PC-3 (cell line): Measurements from ENCODE around the gene ACTR6. TPM values are rescaled to one million over a fixed set of nuclear protein-coding genes. Genes with fewer than 3 reads are reported as not detected.
"Not testable (repeated sequence)": the region's sequence is repeated elsewhere in the genome, so short reads cannot be mapped to it uniquely, and the experiment has no call there.

Experiments
- ATAC-seq: fragments of 200-7000 bp; cut with Tn5 transposase; 2 replicates; pipeline ENCODE4 v1.9.1; 2020; ENCODE audit warnings: mild to moderate bottlenecking, moderate library complexity
- BruUV-seq: library from RNA; stranded (reverse); fragments of 400-500 nt; replicated peaks from 2 replicates; lab custom pipeline; 2021; lab: Mats Ljungman, UMichigan
- CTCF ChIA-PET: fragments of 300-600 bp; sonication (Branson Sonifier 250); formaldehyde crosslinking; loops from one replicate; lab custom pipeline; 2022; ENCODE audit warnings: antibody characterized with exemption; lab: Charles Lee
- POLR2A ChIA-PET: fragments of 300-600 bp; sonication (Branson Sonifier 250); formaldehyde crosslinking; loops from one replicate; lab custom pipeline; 2022; ENCODE audit warnings: antibody characterized with exemption; ENCODE audit not compliant: unreplicated experiment; lab: Charles Lee
- DNase-seq: peaks from one replicate; pipeline ENCODE4 v3.0.0-alpha.2; 2015
- H2AFZ ChIP-seq: fragments of 300-600 bp; sonication (generic); 2 replicates; pipeline ENCODE4 v1.6.0; 2016; ENCODE audit warnings: antibody characterized with exemption, low read length
- H3F3A ChIP-seq: fragments of 300-600 bp; sonication (generic); one replicate; pipeline ENCODE4 v1.6.0; 2017; ENCODE audit warnings: antibody characterized with exemption, low read length, control low read depth, mild to moderate bottlenecking; ENCODE audit not compliant: unreplicated experiment
- H3K27ac ChIP-seq: fragments of 300-600 bp; sonication (generic); 2 replicates; pipeline ENCODE4 v1.5.1; 2016; ENCODE audit warnings: mild to moderate bottlenecking, low read length
- H3K27me3 ChIP-seq: fragments of 300-600 bp; sonication (generic); 2 replicates; pipeline ENCODE4 v1.6.1; 2016; ENCODE audit warnings: low read length, mixed read lengths
- H3K36me3 ChIP-seq: fragments of 300-600 bp; sonication (generic); 2 replicates; pipeline ENCODE4 v1.6.1; 2016; ENCODE audit warnings: low read depth, mixed run types, low read length, mixed read lengths
- H3K4me1 ChIP-seq: fragments of 300-600 bp; sonication (generic); 2 replicates; pipeline ENCODE4 v1.5.1; 2016; ENCODE audit warnings: low read length; ENCODE audit not compliant: insufficient read depth
- H3K4me2 ChIP-seq: fragments of 300-600 bp; sonication (generic); 2 replicates; pipeline ENCODE4 v1.6.0; 2016; ENCODE audit warnings: low read length
- H3K4me3 ChIP-seq: fragments of 300-600 bp; sonication (generic); 2 replicates; pipeline ENCODE4 v1.5.1; 2016; ENCODE audit warnings: mild to moderate bottlenecking, low read length, mixed read lengths
- H3K79me2 ChIP-seq: fragments of 300-600 bp; sonication (generic); 2 replicates; pipeline ENCODE4 v1.6.1; 2017; ENCODE audit warnings: low read length, mixed read lengths
- H3K9ac ChIP-seq: fragments of 300-600 bp; sonication (generic); 2 replicates; pipeline ENCODE4 v1.6.0; 2016; ENCODE audit warnings: mild to moderate bottlenecking, low read length
- H3K9me2 ChIP-seq: fragments of 300-600 bp; sonication (generic); replicated peaks from 2 replicates; pipeline ENCODE4 v1.6.1; 2016; ENCODE audit warnings: mixed run types, low read length, mixed read lengths
- H3K9me3 ChIP-seq: fragments of 300-600 bp; sonication (generic); 2 replicates; pipeline ENCODE4 v1.6.1; 2016; ENCODE audit warnings: low read length, mixed read lengths
- H4K20me1 ChIP-seq: fragments of 300-600 bp; sonication (generic); 2 replicates; pipeline ENCODE4 v1.6.1; 2016; ENCODE audit warnings: low read length, mixed read lengths
- EZH2 ChIP-seq: fragments of 300-600 bp; sonication (generic); IDR thresholded peaks from one replicate; pipeline ENCODE4 v1.6.1; 2017; ENCODE audit warnings: antibody characterized with exemption, mild to moderate bottlenecking, low read length; ENCODE audit not compliant: unreplicated experiment
- EZH2phosphoT487 ChIP-seq: fragments of 300-600 bp; sonication (generic); IDR thresholded peaks from 2 replicates; pipeline ENCODE4 v1.6.1; 2018; ENCODE audit warnings: mild to moderate bottlenecking, antibody characterized with exemption, low read length, borderline replicate concordance
- intact Hi-C: fragments of 100-400 bp; cut with micrococcal nuclease; formaldehyde crosslinking; loops from 2 replicates; pipeline ENCODE4 v1.9.0; 2023
- total RNA-seq: library from RNA; depleted of rRNA; stranded (reverse); fragments of >200 nt; gene quantifications from 2 replicates; pipeline ENCODE4 v1.2.3, GENCODE V29; 2014
- TF ChIP-seq, protein P1 (sequence below): fragments of 300-600 bp; sonication (generic); conservative IDR thresholded peaks from 2 replicates; pipeline ENCODE4 v1.5.1; 2017; ENCODE audit warnings: antibody characterized with exemption, low read depth, mild to moderate bottlenecking, low read length

ACTR6 gene
- total RNA-seq, 1 experiment from 2014 or later = 21.2 TPM

DNA sequence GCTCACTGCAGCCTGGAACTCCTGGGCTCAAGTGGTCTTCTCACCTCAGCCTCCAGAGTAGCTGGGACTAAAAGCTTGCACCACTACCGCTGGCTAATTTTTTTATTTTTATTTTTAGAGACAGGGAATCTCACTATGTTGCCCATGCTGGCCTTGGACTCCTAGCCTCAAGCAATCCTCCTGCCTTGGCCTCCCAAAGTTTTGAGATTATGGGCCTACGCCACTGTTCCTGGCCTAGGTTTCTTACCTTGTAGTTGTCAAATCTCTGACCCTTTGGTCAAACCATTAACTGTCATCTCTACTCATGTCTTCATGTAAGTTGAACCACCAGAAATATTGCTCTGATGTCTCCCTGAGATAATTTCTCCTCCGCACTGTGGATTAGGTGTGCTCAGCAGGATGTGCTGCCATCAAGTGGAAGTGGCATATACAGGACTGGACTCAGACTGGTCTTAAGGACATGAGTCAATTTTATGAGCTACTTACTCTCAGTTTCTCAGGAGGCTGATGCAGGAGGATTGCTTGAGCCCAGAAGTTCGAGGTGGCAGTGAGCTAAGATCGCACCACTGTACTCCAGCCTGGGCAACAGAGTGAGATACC, 28.5 kb downstream of the ACTR6 start:
- ATAC-seq = peak; percentile 81
- no TSS peak for BruUV-seq
- Histone ChIP-seq H3K4me2 (peak overlapping the region; percentile 75), H3K27ac (peak overlapping the region; percentile 72), H4K20me1 (no peaks in the 10 kb centered on the region), H3K9me2 (no peaks in the 10 kb centered on the region), H3K4me1 (peaks cover 34% of the 10 kb centered on the region), H3F3A (no peaks in the 10 kb centered on the region), H3K9me3 (no peaks in the 10 kb centered on the region), H3K4me3 (peak overlapping the region; percentile 16; the same call in 1 of the 2 replicates), H3K36me3 (peaks cover 4% of the 10 kb centered on the region; the same call in 1 of the 2 replicates), H2AFZ (no peak overlapping the region), H3K9ac (peak overlapping the region; percentile 41), H3K27me3 (no peaks in the 10 kb centered on the region), H3K79me2 (no peaks in the 10 kb centered on the region)
- intact Hi-C loops = loop anchor here (1.0 to 10.0 kb wide), 3 partner anchors 152 to 418 kb away; partner anchors contain the start of gene ANKS1B
- peak; percentile 76 for DNase-seq
- TF ChIP-seq, protein P1, sequence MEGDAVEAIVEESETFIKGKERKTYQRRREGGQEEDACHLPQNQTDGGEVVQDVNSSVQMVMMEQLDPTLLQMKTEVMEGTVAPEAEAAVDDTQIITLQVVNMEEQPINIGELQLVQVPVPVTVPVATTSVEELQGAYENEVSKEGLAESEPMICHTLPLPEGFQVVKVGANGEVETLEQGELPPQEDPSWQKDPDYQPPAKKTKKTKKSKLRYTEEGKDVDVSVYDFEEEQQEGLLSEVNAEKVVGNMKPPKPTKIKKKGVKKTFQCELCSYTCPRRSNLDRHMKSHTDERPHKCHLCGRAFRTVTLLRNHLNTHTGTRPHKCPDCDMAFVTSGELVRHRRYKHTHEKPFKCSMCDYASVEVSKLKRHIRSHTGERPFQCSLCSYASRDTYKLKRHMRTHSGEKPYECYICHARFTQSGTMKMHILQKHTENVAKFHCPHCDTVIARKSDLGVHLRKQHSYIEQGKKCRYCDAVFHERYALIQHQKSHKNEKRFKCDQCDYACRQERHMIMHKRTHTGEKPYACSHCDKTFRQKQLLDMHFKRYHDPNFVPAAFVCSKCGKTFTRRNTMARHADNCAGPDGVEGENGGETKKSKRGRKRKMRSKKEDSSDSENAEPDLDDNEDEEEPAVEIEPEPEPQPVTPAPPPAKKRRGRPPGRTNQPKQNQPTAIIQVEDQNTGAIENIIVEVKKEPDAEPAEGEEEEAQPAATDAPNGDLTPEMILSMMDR = peak; percentile 79
- TF ChIP-seq EZH2phosphoT487 (no peak), EZH2 (no peak)
- ChIA-PET CTCF (interaction anchor here (0.5 to 1.1 kb wide), 16 partner anchors 19 to 428 kb away, joined by 3 to 10 read pairs (median 3); partner anchors contain the start of gene ACTR6), POLR2A (no interaction called here)

DNA sequence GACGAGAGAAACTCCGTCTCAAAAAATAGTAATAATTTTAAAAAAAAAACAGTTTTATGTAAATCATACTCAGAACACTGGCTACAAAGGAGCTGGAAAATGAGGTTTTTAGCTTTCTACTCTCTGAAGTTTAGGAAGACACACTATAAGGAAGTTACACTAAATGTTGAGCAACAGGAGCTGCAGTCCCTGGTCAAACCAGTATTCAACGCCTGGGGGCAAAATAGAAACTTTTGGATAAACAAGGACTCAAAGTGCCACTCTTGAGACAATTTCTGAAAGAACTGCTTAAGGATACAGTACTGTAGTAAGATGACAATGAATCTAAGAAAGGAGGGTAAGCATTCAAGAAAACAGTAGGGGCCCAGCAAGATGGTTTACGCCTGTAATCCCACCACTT, 29.3 kb downstream of the ACTR6 start:
- Histone ChIP-seq H3K9ac (peak overlapping the region; percentile 41), H3K27me3 (no peaks in the 10 kb centered on the region), H4K20me1 (no peaks in the 10 kb centered on the region), H3K9me3 (no peaks in the 10 kb centered on the region), H3K4me2 (peak overlapping the region; percentile 75), H3K36me3 (peaks cover 4% of the 10 kb centered on the region; the same call in 1 of the 2 replicates), H3K4me3 (peak overlapping the region; percentile 27; the same call in 1 of the 2 replicates), H3K4me1 (peaks cover 39% of the 10 kb centered on the region), H3K9me2 (no peaks in the 10 kb centered on the region), H3K27ac (peak overlapping the region; percentile 72), H3F3A (no peaks in the 10 kb centered on the region), H2AFZ (0 out of 2 replicates have a peak overlapping the region, but pooled peaks have one; percentile 28), H3K79me2 (no peaks in the 10 kb centered on the region)
- intact Hi-C loops = loop anchor here (1.0 to 10.0 kb wide), 4 partner anchors 30 to 419 kb away; partner anchors contain the start of genes ACTR6 and ANKS1B
- ATAC-seq (peak; percentile 42), DNase-seq (peak; percentile 96)
- BruUV-seq = no TSS peak
- ChIA-PET CTCF (interaction anchor here (0.5 to 1.1 kb wide), 13 partner anchors 29 to 399 kb away, joined by 3 to 9 read pairs (median 3); partner anchors contain the start of gene ACTR6), POLR2A (interaction anchor here (0.6 kb wide), 1 partner anchor 61 kb away, joined by 6 read pairs; no protein-coding TSS in a partner anchor)
- TF ChIP-seq EZH2 (no peak), EZH2phosphoT487 (no peak)
- TF ChIP-seq, protein P1 = no peak

DNA sequence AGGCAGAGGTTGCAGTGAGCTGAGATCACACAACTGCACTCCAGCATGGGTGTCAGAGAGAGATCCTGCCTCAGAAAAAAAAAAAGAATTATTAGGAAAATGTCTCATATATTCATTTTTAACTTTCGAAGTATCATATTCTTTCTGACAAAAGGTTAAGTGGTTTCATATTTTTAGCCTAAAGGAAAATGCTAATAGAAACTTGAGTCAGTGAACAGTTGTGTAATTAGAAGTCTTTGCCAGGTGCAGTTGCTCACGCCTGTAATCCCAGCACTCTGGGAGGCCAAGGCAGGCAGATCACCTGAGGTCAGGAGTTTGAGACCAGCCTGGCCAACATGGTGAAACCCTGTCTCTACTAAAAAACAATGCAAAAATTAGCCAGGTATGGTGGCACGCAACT, 31.3 kb downstream of the ACTR6 start:
- POLR2A ChIA-PET, H3K27me3 ChIP-seq, H2AFZ ChIP-seq, H3K4me3 ChIP-seq, H3K36me3 ChIP-seq, H3K9ac ChIP-seq, BruUV-seq, intact Hi-C loops, H3K9me3 ChIP-seq, CTCF ChIA-PET, ATAC-seq, H3K79me2 ChIP-seq, H3K9me2 ChIP-seq, H4K20me1 ChIP-seq, H3F3A ChIP-seq: not testable (repeated sequence)
- DNase-seq = peak; percentile 64
- Histone ChIP-seq H3K4me2 (peak overlapping the region; percentile 40), H3K4me1 (peaks cover 39% of the 10 kb centered on the region), H3K27ac (peak overlapping the region; percentile 59)
